ENCODE data around the gene NDC1.
"Not testable (repeated sequence)": the region's sequence is repeated elsewhere in the genome, so short reads cannot be mapped to it uniquely, and the experiment has no call there.

NDC1 gene

GRCh38 chr1:53826367-53826766 is 11.7 kb downstream of the NDC1 start:
- no peak for DNase-seq (ENCODE audit: low read depth in 1 of 2, low spot score in 1 of 2)

GRCh38 chr1:53825306-53825705 is 12.8 kb downstream of the NDC1 start:
- no peak for DNase-seq (ENCODE audit: low read depth in 1 of 2, low spot score in 1 of 2)

GRCh38 chr1:53822931-53823330 is 15.2 kb downstream of the NDC1 start:
- no peak for DNase-seq (ENCODE audit: low read depth in 1 of 2, low spot score in 1 of 2)

- no peak for DNase-seq (ENCODE audit: low read depth in 1 of 2, low spot score in 1 of 2)
Measured at GRCh38 chr1:53821380-53821779, 16.7 kb downstream of the NDC1 start.

DNA sequence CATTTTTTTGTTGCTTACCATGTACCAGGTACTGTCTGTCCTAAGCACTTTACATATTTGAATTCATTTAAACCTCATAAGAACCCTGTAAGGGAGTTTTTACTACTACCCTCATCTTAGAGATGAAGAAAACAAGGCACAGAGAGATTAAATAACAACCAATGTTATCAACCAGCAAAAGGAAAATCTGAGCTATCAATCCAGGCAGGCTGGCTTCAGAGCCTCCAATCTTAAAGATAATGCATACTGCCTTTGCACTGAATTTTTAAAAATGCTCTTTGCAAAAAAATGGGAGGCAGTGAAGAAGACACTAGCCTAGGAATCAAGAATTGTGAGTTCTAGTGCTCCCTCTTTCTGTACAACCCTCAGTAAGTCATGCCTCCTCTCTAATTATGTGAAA is 18.7 kb downstream of the NDC1 start:
- DNase-seq (ENCODE audit: low read depth in 1 of 2, low spot score in 1 of 2): no peak

DNA sequence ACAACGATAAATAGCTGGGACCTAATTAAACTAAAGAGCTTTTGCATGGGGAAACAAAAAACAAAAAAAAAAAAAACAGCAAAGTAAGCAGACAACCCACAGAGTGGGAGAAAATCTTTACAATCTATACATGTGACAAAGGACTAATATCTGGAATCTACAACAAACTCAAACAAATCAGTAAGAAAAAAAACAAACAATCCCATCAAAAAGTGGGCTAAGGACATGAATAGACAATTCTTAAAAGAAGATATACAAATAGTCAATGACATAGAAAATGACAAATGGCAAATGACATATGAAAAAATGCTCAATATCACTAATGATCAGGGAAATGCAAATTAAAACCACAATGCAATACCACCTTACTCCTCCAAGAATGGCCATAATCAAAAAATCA is 21.5 kb downstream of the NDC1 start:
- not testable (repeated sequence) for DNase-seq (ENCODE audit: low read depth in 1 of 2, low spot score in 1 of 2)

- not testable (repeated sequence) for DNase-seq (ENCODE audit: low read depth in 1 of 2, low spot score in 1 of 2)
Measured at GRCh38 chr1:53815484-53815883, 22.6 kb downstream of the NDC1 start.

DNA sequence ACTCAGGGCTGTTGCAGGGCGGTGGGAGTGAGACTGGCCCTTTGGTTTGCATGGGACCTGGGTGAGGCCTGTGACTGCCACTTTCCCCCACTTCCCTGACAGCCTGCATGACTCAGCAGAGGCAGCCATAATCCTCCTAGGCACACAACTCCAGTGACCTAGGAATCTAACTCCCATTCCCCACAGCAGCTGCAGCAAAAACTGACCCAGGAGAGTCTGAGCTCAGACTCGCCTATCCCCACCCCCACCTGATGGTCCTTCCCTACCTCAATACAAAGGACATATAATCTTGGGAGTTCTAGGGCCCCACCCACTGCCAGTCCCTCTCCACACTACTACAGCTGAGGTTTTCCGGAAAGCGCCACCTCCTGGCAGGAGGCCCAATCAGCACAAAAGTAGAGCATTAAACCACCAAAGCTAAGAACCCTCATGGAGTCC is 26.7 kb downstream of the NDC1 start:
- DNase-seq (ENCODE audit: low read depth in 1 of 2, low spot score in 1 of 2): no peak

GRCh38 chr1:53810497-53810896 is 27.6 kb downstream of the NDC1 start:
- no peak for DNase-seq (ENCODE audit: low read depth in 1 of 2, low spot score in 1 of 2)

DNA sequence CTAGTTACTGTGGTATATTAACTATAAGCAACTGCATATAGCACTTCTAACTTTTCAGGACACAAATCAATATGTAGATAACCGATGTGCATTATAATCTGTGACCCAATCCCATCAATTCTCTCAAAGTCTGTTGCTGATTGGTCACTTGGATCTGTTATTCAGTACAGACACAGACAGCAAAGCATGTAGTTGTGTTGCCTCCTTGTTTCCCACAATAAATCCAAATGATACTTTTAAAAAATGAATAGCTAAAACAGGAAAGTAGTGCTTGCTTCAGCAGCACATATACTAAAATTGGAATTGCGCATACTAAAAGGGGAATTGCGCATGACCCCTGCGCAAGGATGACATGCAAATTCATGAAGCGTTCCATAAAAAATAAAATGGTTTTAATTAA is 28.1 kb downstream of the NDC1 start:
- no peak for DNase-seq (ENCODE audit: low read depth in 1 of 2, low spot score in 1 of 2)

DNA sequence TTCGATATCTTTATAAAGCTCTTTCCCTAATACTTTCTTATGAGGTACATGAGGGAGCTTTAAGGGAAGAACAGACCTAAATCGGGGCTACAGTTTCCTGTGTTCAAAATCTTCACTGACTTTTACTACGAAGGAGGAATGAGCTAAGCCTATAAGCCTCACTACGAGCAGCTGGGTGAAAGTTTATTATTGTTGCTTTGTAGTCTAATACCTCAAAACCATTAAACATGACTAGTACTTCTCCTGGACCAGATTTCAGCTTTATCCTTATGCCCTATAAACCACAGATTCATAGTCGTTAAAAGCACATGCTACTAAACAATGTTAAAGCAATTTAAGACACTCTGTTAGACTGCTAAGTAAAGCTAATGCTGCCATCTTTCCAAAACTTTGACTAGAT is 30.2 kb downstream of the NDC1 start:
- DNase-seq (ENCODE audit: low read depth in 1 of 2, low spot score in 1 of 2): no peak

DNA sequence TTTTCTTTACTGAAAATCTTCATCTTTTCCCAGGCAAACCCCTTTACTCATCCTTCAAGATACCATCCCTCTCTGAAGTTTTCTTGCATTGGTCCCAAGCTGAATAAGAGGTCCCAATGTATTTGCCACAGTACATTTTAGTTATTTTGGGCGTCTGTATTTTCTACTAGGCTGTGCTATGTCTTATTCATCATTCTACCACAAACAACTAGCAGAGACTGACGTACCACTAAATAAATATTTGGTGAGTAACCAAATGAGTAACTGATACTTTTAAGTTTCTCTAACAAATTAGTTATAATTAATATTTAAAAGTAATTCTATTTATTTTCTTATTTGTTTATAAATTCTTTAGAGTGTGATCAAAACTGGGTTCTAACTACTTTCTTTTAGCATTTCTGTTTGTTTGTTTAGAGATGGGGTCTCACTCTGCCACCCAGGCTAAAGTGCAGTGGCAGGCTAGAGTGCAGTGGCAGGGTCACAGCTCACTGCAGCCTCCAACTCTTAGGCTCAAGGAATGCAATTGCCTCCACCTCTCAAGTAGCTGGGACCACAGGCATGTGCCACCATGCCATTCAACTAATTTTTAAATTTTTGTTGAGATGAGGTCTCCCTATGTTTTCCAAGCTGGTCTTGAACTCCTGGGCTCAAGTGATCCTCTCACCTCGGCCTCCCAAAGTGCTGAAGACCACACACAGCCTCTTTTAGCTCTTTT is 33.1 kb downstream of the NDC1 start:
- no peak for DNase-seq (ENCODE audit: low read depth in 1 of 2, low spot score in 1 of 2)

GRCh38 chr1:53804181-53804580 is 33.9 kb downstream of the NDC1 start:
- no peak for DNase-seq (ENCODE audit: low read depth in 1 of 2, low spot score in 1 of 2)

DNA sequence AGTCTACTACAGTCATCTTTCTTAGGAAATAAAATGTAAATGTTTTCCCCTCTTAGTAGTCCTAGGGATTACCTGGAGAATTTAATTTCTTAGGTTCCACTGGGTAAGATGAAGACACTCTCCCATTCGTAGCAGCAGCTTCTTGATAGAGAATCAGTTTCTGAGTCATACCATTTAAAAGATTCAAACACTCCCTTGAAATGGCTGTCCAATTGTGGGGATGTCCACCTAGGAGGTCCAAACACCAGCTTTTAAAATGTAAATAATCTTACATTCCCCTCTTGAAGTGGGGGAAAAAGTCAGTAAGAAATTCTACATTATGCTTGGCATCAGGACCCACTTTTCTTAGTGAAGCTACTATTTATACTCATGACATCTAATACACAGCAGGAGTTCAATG is 37.5 kb downstream of the NDC1 start:
- DNase-seq (ENCODE audit: low read depth in 1 of 2, low spot score in 1 of 2): no peak

DNA sequence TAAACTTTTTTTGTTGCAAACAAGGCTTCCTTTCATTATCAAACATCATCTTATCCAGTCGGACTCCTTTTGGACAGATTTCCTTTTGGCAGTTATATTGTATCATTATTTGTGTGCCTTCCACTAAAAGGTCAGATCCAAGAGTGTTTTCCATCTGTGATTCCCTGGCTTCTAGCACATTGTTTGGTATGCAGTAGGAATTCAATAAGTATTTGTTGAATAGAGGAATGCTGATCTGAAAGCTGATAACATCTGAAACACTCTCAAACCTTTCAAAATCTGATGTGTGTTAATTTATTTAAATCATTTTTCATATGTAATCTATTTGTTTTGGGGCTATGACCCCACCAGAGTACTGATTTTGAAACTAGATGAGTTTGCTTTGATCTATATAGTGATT is 39.0 kb downstream of the NDC1 start:
- DNase-seq (ENCODE audit: low read depth in 1 of 2, low spot score in 1 of 2): no peak

DNA sequence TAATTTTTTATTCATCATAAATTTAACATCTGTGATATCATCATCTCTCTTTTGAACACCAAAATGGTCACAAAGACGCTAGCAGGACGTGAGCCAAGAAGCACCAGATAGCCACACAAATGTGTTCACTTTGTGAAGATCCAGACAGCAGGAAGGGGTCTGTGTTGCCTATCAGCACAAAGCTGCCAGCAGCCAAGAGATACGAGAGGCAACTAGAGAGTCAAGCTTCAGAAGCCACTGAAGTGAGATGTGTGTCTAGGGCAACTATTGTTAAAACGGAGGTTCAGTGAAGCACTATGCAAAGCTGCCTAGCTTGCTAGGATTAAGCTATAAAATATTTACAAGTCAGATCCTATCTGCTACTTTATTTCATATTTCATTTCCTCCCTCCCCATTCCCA is 45.3 kb downstream of the NDC1 start:
- DNase-seq (ENCODE audit: low read depth in 1 of 2, low spot score in 1 of 2): no peak

- DNase-seq (ENCODE audit: low read depth in 1 of 2, low spot score in 1 of 2): no peak
Measured at GRCh38 chr1:53787655-53788054, 50.4 kb downstream of the NDC1 start.

- DNase-seq (ENCODE audit: low read depth in 1 of 2, low spot score in 1 of 2): no peak
Measured at GRCh38 chr1:53783056-53783455, 55.0 kb downstream of the NDC1 start.

GRCh38 chr1:53781654-53782053 is 56.4 kb downstream of the NDC1 start:
- DNase-seq (ENCODE audit: low read depth in 1 of 2, low spot score in 1 of 2): no peak

DNA sequence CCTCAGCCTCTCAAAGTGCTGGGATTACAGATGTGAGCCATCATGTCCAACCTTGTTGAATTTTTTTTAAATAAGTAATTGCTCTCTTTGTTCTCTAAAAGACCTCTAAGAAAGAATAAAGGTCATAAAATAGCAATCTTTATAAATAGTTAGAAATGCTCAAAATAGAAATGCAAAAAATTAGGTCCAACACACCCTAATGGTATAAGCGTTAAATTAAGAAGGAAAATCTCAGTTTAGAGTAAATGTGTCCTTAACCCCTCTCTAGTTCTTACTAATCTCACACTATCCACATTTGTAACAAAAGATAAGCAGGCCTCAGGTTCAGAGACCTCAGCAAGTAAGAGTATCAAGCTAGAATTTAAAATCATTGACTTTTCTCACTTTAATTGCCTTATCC is 60.8 kb downstream of the NDC1 start:
- no peak for DNase-seq (ENCODE audit: low read depth in 1 of 2, low spot score in 1 of 2)

- DNase-seq (ENCODE audit: low read depth in 1 of 2, low spot score in 1 of 2): no peak
Measured at GRCh38 chr1:53771648-53772047, 66.4 kb downstream of the NDC1 start.

- no peak for DNase-seq (ENCODE audit: low read depth in 1 of 2, low spot score in 1 of 2)
Measured at GRCh38 chr1:53769780-53770179, 68.3 kb downstream of the NDC1 start.

DNA sequence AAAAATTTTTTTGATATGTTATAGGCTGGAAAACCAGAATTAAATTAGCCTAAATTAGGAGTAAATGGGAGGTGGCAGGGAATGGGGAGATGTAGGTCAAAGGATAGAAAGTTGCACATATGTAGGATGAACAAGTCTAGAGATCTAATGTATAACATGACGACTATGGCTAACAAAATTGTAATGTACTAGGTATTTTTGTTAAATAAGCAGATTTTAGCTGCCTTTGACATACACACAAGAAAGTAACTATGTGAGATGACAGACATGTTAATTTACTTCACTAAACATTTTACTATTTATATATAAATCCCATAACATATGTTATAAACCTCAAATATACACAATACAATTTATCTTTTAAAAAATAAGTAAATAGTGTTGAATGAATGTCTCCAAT is 68.9 kb downstream of the NDC1 start:
- no peak for DNase-seq (ENCODE audit: low read depth in 1 of 2, low spot score in 1 of 2)
